Thyroid gland (tissue), 4 donors: Measurements from ENCODE around the gene PKNOX1. TPM values are rescaled to one million over a fixed set of nuclear protein-coding genes. Genes with fewer than 3 reads are reported as not detected.

Source experiments
- DNase-seq, 2 donors: peaks; one replicate each; pipeline ENCODE4 v3.0.0-alpha.2; 2019
- H3K27ac ChIP-seq, 3 donors: fragments of 200-600 bp; sonication (generic); 1 replicate in 2 of 3; 2 replicates in 1 of 3; pipeline ENCODE4 v1.5.1; 2016 to 2019; ENCODE audit warnings: mild to moderate bottlenecking in 1 of 3, moderate library complexity in 1 of 3
- H3K27me3 ChIP-seq: fragments of 200-600 bp; sonication (generic); one replicate; pipeline ENCODE4 v1.5.1; 2019
- H3K36me3 ChIP-seq, 2 donors: fragments of 200-600 bp; sonication (generic); one replicate each; pipeline ENCODE4 v1.5.1; 2016 to 2019
- H3K4me1 ChIP-seq, 2 donors: fragments of 200-600 bp; sonication (generic); one replicate each; pipeline ENCODE4 v1.5.1; 2017 to 2019
- H3K4me3 ChIP-seq, 3 donors: fragments of 200-600 bp; sonication (generic); replicated peaks in 1 of 3; 1 replicate in 2 of 3; 2 replicates in 1 of 3; pipeline ENCODE4 v1.5.1; 2016; ENCODE audit warnings: mild to moderate bottlenecking in 1 of 3
- H3K9me3 ChIP-seq: fragments of 200-600 bp; sonication (generic); one replicate; pipeline ENCODE4 v1.5.1; 2017
- CTCF ChIP-seq, 6 experiments: fragments of 200-600 bp in 3 of 6; fragments of 450-650 bp in 3 of 6; sonication (generic) in 3 of 6; IDR thresholded peaks; one replicate each; pipeline ENCODE4 v1.5.1; 2016 to 2019; ENCODE audit warnings: antibody characterized with exemption in 6 of 6, mild to moderate bottlenecking in 2 of 6, inconsistent platforms in 1 of 6, moderate library complexity in 1 of 6
- POLR2A ChIP-seq, 2 donors: fragments of 450-650 bp; IDR thresholded peaks; one replicate each; pipeline ENCODE4 v1.6.1; 2017; ENCODE audit warnings: antibody characterized with exemption in 2 of 2, mild to moderate bottlenecking in 2 of 2, moderate library complexity in 1 of 2
- WGBS, 2 donors: methylation state at CpG; one replicate each; pipeline ENCODE4 v1.1.5; 2017; 5-methylcytosine and 5-hydroxymethylcytosine counted together
- intact Hi-C: fragments of 100-400 bp; cut with DNase I; formaldehyde crosslinking; loops from one replicate; pipeline ENCODE4 v1.15.1; 2023
- total RNA-seq, 4 donors: library from RNA; depleted of rRNA; stranded (reverse); fragments of >200 nt; gene quantifications; one replicate each; pipeline ENCODE4 v1.2.3, GENCODE V29; 2016

The PKNOX1 gene
- total RNA-seq, 4 donors from 2014 or later, result 21.3 to 36.2 (median 24.0) TPM

DNA sequence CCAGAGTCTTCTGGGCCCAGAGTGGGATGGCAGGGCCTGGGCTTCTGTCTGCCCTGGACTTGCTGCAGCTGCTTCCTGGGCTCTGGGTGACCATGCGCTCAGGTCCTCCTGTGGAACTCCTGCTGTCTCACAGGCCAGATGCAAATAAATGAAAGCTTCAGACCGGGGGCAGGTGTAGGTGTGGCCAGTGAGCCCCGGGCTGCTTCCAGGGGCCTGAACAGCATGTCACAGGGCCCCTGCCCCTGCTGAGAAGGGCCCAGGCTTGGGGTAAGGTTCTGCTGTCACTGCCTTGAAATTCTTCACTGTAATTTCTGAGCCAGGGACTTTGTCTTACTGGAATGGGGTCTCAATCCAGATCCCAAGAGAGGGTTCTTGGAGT, 2.5 kb upstream of the PKNOX1 start:
- DNase-seq, result no peak
- Histone ChIP-seq H3K27ac (peak overlapping the region in 1 of 3 donors; percentile 1), H3K4me1 (peaks cover 14 to 16% of the 10 kb centered on the region in 2 donors), H3K27me3 (no peaks in the 10 kb centered on the region), H3K4me3 (no peak overlapping the region), H3K36me3 (no peaks in the 10 kb centered on the region), H3K9me3 (no peaks in the 10 kb centered on the region)
- intact Hi-C loops, result no loop called here
- TF ChIP-seq POLR2A (IDR thresholded peaks at IDR 0.05), result no peak
- TF ChIP-seq CTCF (IDR thresholded peaks at IDR 0.05), result no peak
- 100% methylated on average over 1 of the region's 3 CpGs; no CpG with 5 or more reads in 1 of the 2 donors for WGBS, 2 donors

- H3K27ac ChIP-seq, result peak overlapping the region; percentile 86 to 89 (median 88)
- no peaks in the 10 kb centered on the region for H3K36me3 ChIP-seq
- peaks cover 14 to 16% of the 10 kb centered on the region in 2 donors for H3K4me1 ChIP-seq
- H3K27me3 ChIP-seq, result no peaks in the 10 kb centered on the region
- H3K9me3 ChIP-seq, result no peaks in the 10 kb centered on the region
- 70 to 71% methylated on average over 15 to 19 of the region's 19 CpGs for WGBS, 2 donors
- TF ChIP-seq CTCF (IDR thresholded peaks at IDR 0.05) (peak in 1 of 6 experiments; percentile 25), POLR2A (IDR thresholded peaks at IDR 0.05) (peak in 1 of 2 donors; percentile 14)
- peak overlapping the region; percentile 14 to 59 (median 37) for H3K4me3 ChIP-seq
- intact Hi-C loops, result no loop called here
- no peak for DNase-seq
These were observed 912 bp upstream of the PKNOX1 start for GRCh38 chr21:42973309-42973990.

DNA sequence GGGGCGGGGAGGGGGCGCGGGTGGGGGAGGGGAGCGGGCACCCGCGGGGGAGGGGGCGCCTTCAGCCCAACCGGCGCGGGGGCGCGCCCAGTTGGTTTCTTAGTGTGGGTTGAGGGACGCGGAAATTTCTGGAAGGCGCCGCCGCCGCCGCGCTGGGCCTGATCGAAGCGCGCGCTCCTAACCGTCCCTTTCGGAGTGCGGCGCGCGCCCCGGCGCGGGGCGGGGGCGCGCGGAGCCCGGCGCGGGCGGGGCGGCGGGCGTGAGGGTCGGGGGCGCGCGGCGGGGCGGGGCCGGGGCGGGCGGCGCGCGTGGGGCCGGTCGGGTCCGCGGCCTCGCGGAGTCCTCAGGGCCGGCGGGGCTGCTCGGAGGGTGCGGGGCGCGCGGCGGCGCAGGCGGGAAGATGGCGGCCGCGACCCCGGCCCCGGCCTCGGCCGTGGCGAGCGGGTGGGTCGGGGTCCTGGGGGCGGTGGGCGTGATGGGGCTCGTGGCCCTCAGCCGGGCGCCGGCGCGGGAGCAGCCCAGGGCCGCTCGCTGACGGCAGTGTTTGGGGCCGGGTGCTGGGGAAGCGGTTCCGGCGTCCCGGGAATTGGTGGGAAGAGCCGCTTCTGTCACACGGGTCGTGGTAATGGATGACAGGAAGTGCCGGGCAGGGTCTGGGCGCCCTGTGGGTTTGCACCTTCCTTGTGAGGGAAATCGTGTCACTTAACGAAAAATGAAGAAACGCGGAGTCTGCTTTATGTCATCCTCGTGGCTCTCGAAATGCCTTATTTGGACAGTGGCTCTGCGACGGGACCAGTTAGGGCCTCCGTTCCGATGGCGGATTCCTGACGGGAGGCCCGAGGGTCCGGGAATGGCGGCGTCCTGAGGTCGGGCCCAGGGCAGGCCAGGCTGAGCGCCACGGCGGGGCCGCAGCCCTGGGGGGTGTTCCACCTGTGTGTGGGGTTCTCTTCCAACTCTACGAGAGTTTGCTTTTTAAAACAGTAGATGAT, 764 bp downstream of the PKNOX1 start:
- no peaks in the 10 kb centered on the region for H3K36me3 ChIP-seq
- intact Hi-C loops, result no loop called here
- H3K4me3 ChIP-seq, result peak overlapping the region; percentile 53 to 79 (median 56)
- H3K27me3 ChIP-seq, result no peaks in the 10 kb centered on the region
- H3K27ac ChIP-seq, result peak overlapping the region; percentile 93 to 96 (median 96)
- no peaks in the 10 kb centered on the region for H3K9me3 ChIP-seq
- TF ChIP-seq POLR2A (IDR thresholded peaks at IDR 0.05) (peak in 1 of 2 donors; percentile 18), CTCF (IDR thresholded peaks at IDR 0.05) (no peak)
- WGBS, 2 donors, result 1 to 2% methylated on average over 7 to 25 of the region's 125 CpGs
- H3K4me1 ChIP-seq, result peaks cover 14 to 17% of the 10 kb centered on the region in 2 donors
- DNase-seq, result peak; percentile 41 to 64

- Histone ChIP-seq H3K36me3 (no peaks in the 10 kb centered on the region), H3K4me3 (peak overlapping the region; percentile 53 to 79 (median 56)), H3K9me3 (no peaks in the 10 kb centered on the region), H3K4me1 (peaks cover 14 to 27% of the 10 kb centered on the region in 2 donors), H3K27ac (peak overlapping the region; percentile 92 to 96 (median 96)), H3K27me3 (no peaks in the 10 kb centered on the region)
- TF ChIP-seq POLR2A (IDR thresholded peaks at IDR 0.05), result no peak
- WGBS, 2 donors, result 53 to 54% methylated on average over 6 of the region's 6 CpGs
- intact Hi-C loops, result no loop called here
- no peak for DNase-seq
These were observed 1.7 kb downstream of the PKNOX1 start for GRCh38 chr21:42975886-42976608.
